Measurements from ENCODE around the gene REM1.
"Not testable (repeated sequence)": the region's sequence is repeated elsewhere in the genome, so short reads cannot be mapped to it uniquely, and the experiment has no call there.

REM1 gene, protein sequence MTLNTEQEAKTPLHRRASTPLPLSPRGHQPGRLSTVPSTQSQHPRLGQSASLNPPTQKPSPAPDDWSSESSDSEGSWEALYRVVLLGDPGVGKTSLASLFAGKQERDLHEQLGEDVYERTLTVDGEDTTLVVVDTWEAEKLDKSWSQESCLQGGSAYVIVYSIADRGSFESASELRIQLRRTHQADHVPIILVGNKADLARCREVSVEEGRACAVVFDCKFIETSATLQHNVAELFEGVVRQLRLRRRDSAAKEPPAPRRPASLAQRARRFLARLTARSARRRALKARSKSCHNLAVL

GRCh38 chr20:31474758-31475427, at the start of gene REM1, which contains the start of gene DEFB124:
REM1 (plus strand) TSS chr20:31475288; CDS start chr20:31476446, 1,158 bp downstream.
DEFB124 (minus strand) TSS chr20:31475127; CDS start chr20:31473013, 2,114 bp downstream.
- H3K4me3 ChIP-seq (ENCODE audit: low read depth, low read length) = no peak within 1 kb of the TSS

DNA sequence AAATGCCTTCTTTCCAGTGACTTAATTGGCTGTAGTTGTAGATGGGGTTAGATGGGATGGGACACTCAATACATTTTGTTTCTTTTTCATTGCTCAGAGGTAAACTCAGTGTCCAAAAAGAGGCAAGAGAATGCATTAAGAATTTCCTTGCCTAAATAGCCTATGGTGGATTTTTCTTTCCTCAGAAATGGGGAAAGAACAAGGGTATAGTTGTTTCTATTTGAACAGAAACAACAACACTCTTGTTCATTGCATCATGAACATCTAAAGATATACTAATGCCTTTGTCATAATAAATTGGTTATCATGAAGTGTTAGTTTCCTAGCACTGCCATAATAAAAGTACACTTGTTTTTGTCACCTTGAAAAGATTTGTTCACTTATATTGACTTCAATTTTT, 49.3 kb upstream of the REM1 start:
- TF ChIP-seq, protein P1, sequence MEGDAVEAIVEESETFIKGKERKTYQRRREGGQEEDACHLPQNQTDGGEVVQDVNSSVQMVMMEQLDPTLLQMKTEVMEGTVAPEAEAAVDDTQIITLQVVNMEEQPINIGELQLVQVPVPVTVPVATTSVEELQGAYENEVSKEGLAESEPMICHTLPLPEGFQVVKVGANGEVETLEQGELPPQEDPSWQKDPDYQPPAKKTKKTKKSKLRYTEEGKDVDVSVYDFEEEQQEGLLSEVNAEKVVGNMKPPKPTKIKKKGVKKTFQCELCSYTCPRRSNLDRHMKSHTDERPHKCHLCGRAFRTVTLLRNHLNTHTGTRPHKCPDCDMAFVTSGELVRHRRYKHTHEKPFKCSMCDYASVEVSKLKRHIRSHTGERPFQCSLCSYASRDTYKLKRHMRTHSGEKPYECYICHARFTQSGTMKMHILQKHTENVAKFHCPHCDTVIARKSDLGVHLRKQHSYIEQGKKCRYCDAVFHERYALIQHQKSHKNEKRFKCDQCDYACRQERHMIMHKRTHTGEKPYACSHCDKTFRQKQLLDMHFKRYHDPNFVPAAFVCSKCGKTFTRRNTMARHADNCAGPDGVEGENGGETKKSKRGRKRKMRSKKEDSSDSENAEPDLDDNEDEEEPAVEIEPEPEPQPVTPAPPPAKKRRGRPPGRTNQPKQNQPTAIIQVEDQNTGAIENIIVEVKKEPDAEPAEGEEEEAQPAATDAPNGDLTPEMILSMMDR (IDR thresholded peaks at IDR 0.05; ENCODE audit: borderline replicate concordance, insufficient read depth, low read depth, low read length) = no peak
- no peak overlapping the region for H3K4me3 ChIP-seq (ENCODE audit: low read depth, low read length)

More at GRCh38 chr20:31474758-31475427, at the start of gene REM1, which contains the start of gene DEFB124:
- TF ChIP-seq, protein P1 (IDR thresholded peaks at IDR 0.05; ENCODE audit: borderline replicate concordance, insufficient read depth, low read depth, low read length) = no peak

DNA sequence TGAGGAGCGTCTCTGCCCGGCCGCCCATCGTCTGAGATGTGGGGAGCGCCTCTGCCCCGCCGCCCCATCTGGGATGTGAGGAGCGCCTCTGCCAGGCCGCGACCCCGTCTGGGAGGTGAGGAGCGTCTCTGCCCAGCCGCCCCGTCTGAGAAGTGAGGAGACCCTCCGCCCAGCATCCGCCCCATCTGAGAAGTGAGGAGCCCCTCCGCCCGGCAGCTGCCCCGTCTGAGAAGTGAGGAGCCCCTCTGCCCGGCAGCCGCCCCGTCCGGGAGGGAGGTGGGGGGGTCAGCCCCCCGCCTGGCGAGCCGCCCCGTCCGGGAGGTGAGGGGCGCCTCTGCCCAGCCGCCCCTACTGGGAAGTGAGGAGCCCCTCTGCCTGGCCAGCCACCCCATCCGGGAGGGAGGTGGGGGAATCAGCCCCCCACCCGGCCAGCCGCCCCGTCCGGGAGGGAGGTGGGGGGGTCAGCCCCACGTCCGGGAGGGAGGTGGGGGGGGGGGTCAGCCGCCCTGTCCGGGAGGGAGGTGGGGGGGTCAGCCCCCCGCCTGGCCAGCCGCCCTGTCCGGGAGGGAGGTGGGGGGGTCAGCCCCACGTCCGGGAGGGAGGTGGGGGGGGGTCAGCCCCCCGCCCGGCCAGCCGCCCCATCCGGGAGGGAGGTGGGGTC, 48.1 kb upstream of the REM1 start:
- not testable (repeated sequence) for H3K4me3 ChIP-seq (ENCODE audit: low read depth, low read length)

- not testable (repeated sequence) for H3K4me3 ChIP-seq (ENCODE audit: low read depth, low read length)
Measured at GRCh38 chr20:31427576-31427975, 47.5 kb upstream of the REM1 start.

DNA sequence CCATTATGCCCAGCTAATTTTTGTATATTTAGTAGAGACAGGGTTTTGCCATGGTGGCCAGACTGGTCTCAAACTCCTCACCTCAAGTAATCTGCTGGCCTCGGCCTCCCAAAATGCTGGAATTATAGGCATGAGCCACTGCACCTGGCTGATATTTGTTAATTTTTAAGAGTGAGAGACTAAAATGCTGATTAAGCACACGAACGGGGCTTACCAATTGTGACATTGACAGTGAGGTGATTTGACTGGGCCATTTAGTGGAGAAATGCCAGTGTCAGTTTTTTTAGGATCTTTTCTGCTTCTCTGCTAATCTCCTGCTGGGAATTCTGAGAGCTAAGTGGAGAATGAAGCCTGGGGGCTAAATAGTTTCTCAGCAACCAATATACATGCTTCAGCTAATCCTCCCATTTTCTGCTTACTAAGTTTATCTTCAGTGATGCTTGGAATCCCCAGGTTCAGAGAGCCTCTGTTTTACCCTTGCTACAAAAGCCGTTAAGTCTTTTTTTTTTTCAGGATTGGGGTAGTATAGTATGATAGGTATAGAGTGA, 44.4 kb upstream of the REM1 start:
- TF ChIP-seq, protein P1 (IDR thresholded peaks at IDR 0.05; ENCODE audit: borderline replicate concordance, insufficient read depth, low read depth, low read length) = no peak

DNA sequence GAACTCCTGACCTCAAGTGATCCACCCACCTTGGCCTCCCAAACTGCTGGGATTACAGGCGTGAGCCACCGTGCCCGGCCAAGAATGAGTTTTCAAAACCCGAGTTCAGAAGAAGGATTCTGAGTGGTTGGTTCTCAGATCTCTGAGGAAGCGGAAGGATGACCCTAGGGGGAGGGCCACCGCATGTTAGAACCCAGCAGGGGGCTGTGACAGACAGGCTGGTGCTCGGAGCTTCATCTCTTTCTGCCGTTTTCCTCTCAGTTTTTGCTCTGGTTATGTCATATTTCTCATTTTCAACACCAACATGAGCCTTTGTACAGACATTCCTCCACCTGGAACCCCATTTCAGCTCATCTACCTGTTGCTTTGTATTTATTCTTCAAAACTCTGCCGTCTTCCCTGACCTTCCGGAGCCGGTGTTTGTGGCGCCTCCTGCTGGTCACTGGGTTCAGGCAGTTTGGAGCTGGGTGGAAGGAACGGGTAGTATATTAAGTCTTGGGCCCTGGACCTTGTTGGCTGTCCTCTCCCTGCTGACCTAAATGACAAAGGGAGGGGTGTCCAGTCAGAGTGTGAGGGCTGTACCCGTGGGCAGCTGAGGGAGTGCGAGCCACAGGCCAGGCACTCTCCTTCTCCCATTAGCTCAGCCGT, 35.0 kb upstream of the REM1 start, which contains the start of gene DEFB123:
TSS of gene DEFB123 (plus strand) at position 621 of the 648 bp plus-strand sequence. CDS start 67 bp downstream, outside the sequence.
- H3K4me3 ChIP-seq (ENCODE audit: low read depth, low read length) = no peak within 1 kb of the TSS
- TF ChIP-seq, protein P1 (IDR thresholded peaks at IDR 0.05; ENCODE audit: borderline replicate concordance, insufficient read depth, low read depth, low read length) = peak; percentile 61

More for the DNA sequence above, 44.4 kb upstream of the REM1 start:
- H3K4me3 ChIP-seq (ENCODE audit: low read depth, low read length) = no peak overlapping the region

DNA sequence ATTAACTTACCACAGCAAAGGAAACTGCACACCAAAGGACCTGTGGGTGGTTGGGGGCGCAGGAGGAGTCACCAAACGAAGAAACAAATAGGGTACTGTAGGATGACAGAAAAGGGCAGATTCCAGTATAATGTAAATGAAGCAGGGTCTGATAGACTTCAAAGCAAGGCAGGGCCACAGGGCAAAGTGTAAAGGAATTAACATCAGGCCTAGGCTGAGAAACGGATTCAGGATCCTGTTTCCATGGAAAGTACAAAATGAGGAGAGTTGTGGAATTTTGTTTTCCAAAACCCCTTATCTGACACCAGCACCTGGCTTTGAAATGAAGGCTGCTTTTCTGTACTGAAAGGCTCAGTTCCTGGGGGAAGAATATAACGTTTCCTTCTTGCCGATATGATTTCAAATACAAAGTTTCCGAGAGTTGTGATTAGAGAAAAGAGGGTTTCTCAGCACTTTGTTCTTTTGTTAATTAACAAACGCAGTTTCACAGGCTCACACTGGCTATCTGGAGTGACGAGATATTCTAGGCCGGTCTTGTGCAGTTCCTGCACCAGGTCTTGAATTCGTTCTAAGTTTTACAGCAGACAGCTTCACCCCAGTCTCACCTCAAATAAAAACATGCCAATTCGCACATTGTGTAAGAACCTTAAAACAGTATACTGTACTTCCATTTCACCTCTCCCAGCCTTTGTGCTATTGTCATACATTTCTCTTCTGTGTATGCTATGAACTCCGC, 28.8 kb upstream of the REM1 start:
- H3K4me3 ChIP-seq (ENCODE audit: low read depth, low read length) = no peak overlapping the region
- TF ChIP-seq, protein P1 (IDR thresholded peaks at IDR 0.05; ENCODE audit: borderline replicate concordance, insufficient read depth, low read depth, low read length) = no peak

Data from GM12875 (cell line).